Measurements from ENCODE around the gene MTNR1B.

- no peak for TF ChIP-seq CTCF (IDR thresholded peaks at IDR 0.05)
- no peak for TF ChIP-seq POLR2A (IDR thresholded peaks at IDR 0.05)
Observed at GRCh38 chr11:93001806-93002205, 32.4 kb downstream of the MTNR1B start.
